Ovary (tissue), 9 donors: ENCODE measurements around the gene NOL3. TPM values are rescaled to one million over a fixed set of nuclear protein-coding genes. Genes with fewer than 3 reads are reported as not detected.

Experiments
- DNase-seq, 5 donors: peaks; one replicate each; pipeline ENCODE4 v3.0.0-alpha.2; 2019 to 2020
- H3K27ac ChIP-seq, 2 donors: fragments of 200-600 bp; one replicate each; pipeline versions ENCODE4 v1.5.1 to v1.8.0; 2019 to 2022
- H3K27me3 ChIP-seq: fragments of 200-600 bp; one replicate; pipeline ENCODE4 v1.8.0; 2022
- H3K36me3 ChIP-seq: fragments of 200-600 bp; sonication (generic); one replicate; pipeline ENCODE4 v1.5.1; 2019
- H3K4me1 ChIP-seq: one replicate; pipeline ENCODE4 v1.8.1; 2013; ENCODE audit warnings: mild to moderate bottlenecking, moderate library complexity; ENCODE audit not compliant: insufficient read depth
- H3K4me3 ChIP-seq: fragments of 200-600 bp; sonication (generic); one replicate; pipeline ENCODE4 v1.5.1; 2017
- H3K9me3 ChIP-seq, 2 donors: fragments of 200-600 bp in 1 of 2; sonication (generic) in 1 of 2; one replicate each; pipeline versions ENCODE4 v1.5.1 to v1.8.1; 2013 to 2019; ENCODE audit warnings: mild to moderate bottlenecking in 1 of 2, moderate library complexity in 1 of 2
- CTCF ChIP-seq, 3 donors: fragments of 450-650 bp in 2 of 3; fragments of 200-600 bp in 1 of 3; IDR thresholded peaks; one replicate each; pipeline versions ENCODE4 v1.5.1 to v1.8.0; 2016 to 2022; ENCODE audit warnings: antibody characterized with exemption in 3 of 3, mild to moderate bottlenecking in 1 of 3
- EP300 ChIP-seq: sonication (generic); formaldehyde crosslinking; IDR thresholded peaks from one replicate; pipeline ENCODE4 v1.6.1; 2017; ENCODE audit warnings: antibody characterized with exemption
- POLR2A ChIP-seq: fragments of 450-650 bp; IDR thresholded peaks from one replicate; pipeline ENCODE4 v1.6.1; 2017; ENCODE audit warnings: antibody characterized with exemption, mild to moderate bottlenecking, moderate library complexity
- WGBS, 3 donors: extraction: QIAGEN DNeasy Blood & Tissue Kit in 1 of 3; methylation state at CpG; one replicate each; pipeline versions ENCODE4 v1.1.5 to v1.1.7; 2013 to 2017; 5-methylcytosine and 5-hydroxymethylcytosine counted together
- intact Hi-C, 4 donors: fragments of 100-400 bp; cut with DNase I; formaldehyde crosslinking; loops; one replicate each; pipeline versions ENCODE4 v1.11.0 to v1.15.1; 2022 to 2023
- polyA plus RNA-seq, 2 donors: library from polyadenylated mRNA; stranded (reverse); fragments of 200-250 nt in 1 of 2; fragments of 350-450 nt in 1 of 2; fragmentation: Illumina TruSeq in 1 of 2; extraction: RNeasy Lipid Tissue Mini Kit (QIAGEN cat#74804) in 1 of 2; gene quantifications; one replicate each; pipeline ENCODE4 v1.2.3, GENCODE V29; 2013 to 2014
- total RNA-seq, 7 donors: library from RNA; depleted of rRNA in 2 of 7; stranded (reverse); fragments of >200 nt in 2 of 7; fragmentation: NEBNext Ultra II Directional in 3 of 7; extraction: Animal tissue kit (Norgen Biotek cat#: 25700) in 3 of 7; gene quantifications; one replicate each; pipeline versions ENCODE4 v1.1.0 to v1.2.4, GENCODE V29; 2016 to 2023
- donor health status: DM: no; HTN: no; CAD: no; lungs with moderate emphysema.
- donor health status: DM: no; HTN: no; CAD: no.
- donor health status: Bipolar disorder and iron deficiency.
- donor health status: DM: yes; HTN: yes; CAD: no.
- donor health status: DM: no; HTN: no; CAD: no.
- donor health status: DM: yes; HTN: yes; CAD: no.

Gene NOL3
- total and polyA plus RNA-seq, 9 donors = 14.1 to 31.7 (median 21.4) TPM

DNA sequence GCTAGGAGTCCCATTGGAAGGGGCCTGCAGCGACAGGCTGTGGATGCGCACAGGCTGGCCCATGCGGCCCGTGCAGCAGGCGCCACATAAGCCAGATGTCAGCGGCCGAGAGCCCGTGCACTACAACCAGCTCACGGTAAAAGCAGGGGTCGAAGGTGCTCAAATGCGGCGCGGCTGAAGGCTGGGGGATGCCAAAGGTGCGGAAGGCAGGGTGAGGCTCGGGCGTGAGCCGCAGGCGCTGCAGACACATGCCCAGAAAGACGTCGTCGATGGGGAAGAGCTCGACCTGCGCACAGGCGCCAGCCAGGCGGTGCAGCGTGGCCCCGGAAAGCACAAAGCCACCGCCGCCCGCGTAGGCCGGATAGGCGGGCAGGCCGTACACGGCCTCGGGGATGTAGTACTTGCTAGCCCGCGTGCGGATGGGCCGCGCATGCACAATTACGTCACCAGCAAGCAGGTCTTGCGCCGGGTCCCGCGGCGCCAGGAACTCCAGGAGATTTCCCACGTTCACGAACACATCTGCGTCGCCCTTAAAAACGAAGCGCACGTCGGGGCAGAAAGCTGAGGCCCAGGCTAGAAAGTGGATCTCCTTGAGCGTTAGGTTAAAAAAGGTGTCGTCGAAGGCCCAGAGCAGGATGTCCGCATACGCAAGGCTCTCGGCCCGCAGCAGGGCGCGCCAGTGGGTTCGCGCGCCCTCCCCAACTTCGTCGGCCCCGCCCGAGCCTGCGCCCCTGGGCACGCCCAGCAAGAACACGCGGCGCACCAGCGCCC is 20.9 kb upstream of the NOL3 start:
- peak in 2 of 5 donors; percentile 44 to 48 for DNase-seq
- H3K27me3 ChIP-seq = no peaks in the 10 kb centered on the region
- H3K27ac ChIP-seq = peak overlapping the region; percentile 19 to 80
- no peaks in the 10 kb centered on the region for H3K9me3 ChIP-seq
- no peaks in the 10 kb centered on the region for H3K36me3 ChIP-seq
- TF ChIP-seq POLR2A (no peak), EP300 (no peak), CTCF (IDR thresholded peaks at IDR 0.05) (no peak)
- no peak overlapping the region for H3K4me3 ChIP-seq
- intact Hi-C loops = loop anchor here in 1 of 4 donors (10.0 kb wide), 1 partner anchor 255 kb away; no protein-coding TSS in a partner anchor
- 75 to 80% (median 78%) methylated on average over 77 of the region's 77 CpGs for WGBS, 3 donors
- no peaks in the 10 kb centered on the region for H3K4me1 ChIP-seq

GRCh38 chr16:67150047-67150832 is 20.1 kb upstream of the NOL3 start:
- Histone ChIP-seq H3K9me3 (no peaks in the 10 kb centered on the region), H3K27ac (peak overlapping the region; percentile 80), H3K4me1 (no peaks in the 10 kb centered on the region), H3K4me3 (peak overlapping the region; percentile 55), H3K36me3 (no peaks in the 10 kb centered on the region), H3K27me3 (no peaks in the 10 kb centered on the region)
- intact Hi-C loops = loop anchor here in 1 of 4 donors (10.0 kb wide), 1 partner anchor 255 kb away; no protein-coding TSS in a partner anchor
- TF ChIP-seq POLR2A (no peak), CTCF (IDR thresholded peaks at IDR 0.05) (peak in 1 of 3 donors; percentile 13)
- WGBS, 3 donors = 5 to 10% (median 9%) methylated on average over 48 to 94 of the region's 94 CpGs
- peak; percentile 59 to 86 (median 73) for DNase-seq

DNA sequence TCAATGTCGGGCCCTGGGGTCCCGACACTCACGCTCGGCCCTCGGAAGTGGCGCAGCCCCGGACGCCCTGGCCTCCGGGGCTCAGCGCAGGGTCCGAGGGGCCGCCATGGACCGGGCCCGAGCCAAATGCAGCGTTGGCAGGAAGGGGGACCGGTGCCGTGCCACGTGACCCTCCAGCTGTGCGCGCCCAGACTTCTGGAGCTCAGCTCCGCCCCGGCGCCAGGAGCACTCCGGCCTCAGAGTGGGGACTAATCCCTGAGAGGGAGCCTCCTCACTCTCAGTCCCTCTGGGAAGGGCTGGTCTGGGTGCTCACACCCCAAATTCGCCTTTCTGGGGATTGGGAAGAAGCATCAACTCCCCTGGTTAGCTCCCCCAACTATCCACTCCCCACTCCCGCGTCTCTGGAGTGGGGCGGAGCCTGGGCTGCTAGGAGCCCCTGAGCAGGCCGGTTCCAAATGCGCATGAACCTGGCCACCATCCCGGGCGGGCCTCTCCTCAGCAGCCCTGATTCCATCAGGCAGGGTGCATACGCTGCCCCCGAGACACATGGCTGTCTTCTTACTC is 19.4 kb upstream of the NOL3 start, which contains the start of gene B3GNT9:
Gene B3GNT9, minus strand, starts transcription at position 166 of the 564 bp plus-strand sequence. CDS start 513 bp downstream, outside the sequence.
- peak within 1 kb of the TSS; percentile 55 for H3K4me3 ChIP-seq
- H3K27me3 ChIP-seq = no peaks in the 10 kb centered on the region
- H3K9me3 ChIP-seq = no peaks in the 10 kb centered on the region
- DNase-seq = peak; percentile 83 to 90 (median 84)
- intact Hi-C loops = loop anchor here in 1 of 4 donors (10.0 kb wide), 1 partner anchor 256 kb away; no protein-coding TSS in a partner anchor
- no peaks in the 10 kb centered on the region for H3K36me3 ChIP-seq
- H3K27ac ChIP-seq = peak within 1 kb of the TSS; percentile 80
- 0 to 1% (median 0%) methylated on average over 25 to 34 of the region's 34 CpGs for WGBS, 3 donors
- H3K4me1 ChIP-seq = no peaks in the 10 kb centered on the region
- TF ChIP-seq CTCF (IDR thresholded peaks at IDR 0.05) (no peak), EP300 (no peak), POLR2A (no peak)
